HepG2 (cell line): Measurements from ENCODE around the gene ZNF513. TPM values are rescaled to one million over a fixed set of nuclear protein-coding genes. Genes with fewer than 3 reads are reported as not detected.

Experiments used
- ADNP ChIP-seq: sonication (generic); formaldehyde crosslinking; IDR thresholded peaks from 2 replicates; pipeline ENCODE4 v1.4.0; 2020; ENCODE audit warnings: missing genetic modification reagents
- ARID3A ChIP-seq: IDR thresholded peaks from 2 replicates; pipeline ENCODE4 v1.6.1; 2012; ENCODE audit warnings: low read depth, low read length, improper control_type of control experiment
- CEBPB ChIP-seq: IDR thresholded peaks from 2 replicates; pipeline ENCODE4 v1.6.1; 2011; ENCODE audit warnings: low read depth, low read length, improper control_type of control experiment, borderline replicate concordance
- CEBPZ ChIP-seq: IDR thresholded peaks from 2 replicates; pipeline ENCODE4 v1.6.1; 2012; ENCODE audit warnings: low read length, improper control_type of control experiment
- CHD2 ChIP-seq: IDR thresholded peaks from 2 replicates; pipeline ENCODE4 v1.6.1; 2011; ENCODE audit warnings: low read depth, low read length, improper control_type of control experiment
- EP300 ChIP-seq, 3 experiments: sonication (generic) in 1 of 3; formaldehyde crosslinking in 1 of 3; IDR thresholded peaks; 2 replicates each; pipeline versions ENCODE4 v1.5.1 to v1.6.1; 2011 to 2020; ENCODE audit warnings: low read depth in 2 of 3, low read length in 2 of 3, borderline replicate concordance in 1 of 3, improper control_type of control experiment in 1 of 3, mild to moderate bottlenecking in 1 of 3, missing genetic modification reagents in 1 of 3, moderate library complexity in 1 of 3
- FIP1L1 ChIP-seq: fragments of 200-400 bp; formaldehyde crosslinking; IDR thresholded peaks from 2 replicates; pipeline ENCODE4 v1.6.1; 2018; ENCODE audit warnings: low read depth, mild to moderate bottlenecking, low read length, moderate library complexity, borderline replicate concordance; ENCODE audit not compliant: insufficient read depth
- HDAC6 ChIP-seq: fragments of 200-600 bp; sonication (generic); IDR thresholded peaks from 2 replicates; pipeline ENCODE4 v1.7.0; 2017; ENCODE audit warnings: mild to moderate bottlenecking, antibody characterized with exemption, low read length, low read depth
- JUND ChIP-seq: sonication (generic); formaldehyde crosslinking; IDR thresholded peaks from 2 replicates; pipeline ENCODE4 v1.8.0; 2022; ENCODE audit warnings: mild to moderate bottlenecking, missing genetic modification reagents
- PPARG ChIP-seq: conservative IDR thresholded peaks from 2 replicates; pipeline ENCODE4 v1.6.1; 2016; ENCODE audit warnings: missing biosample characterization, missing genetic modification reagents
- REL ChIP-seq: sonication (generic); formaldehyde crosslinking; conservative IDR thresholded peaks from 2 replicates; pipeline ENCODE4 v1.8.0; 2022; ENCODE audit warnings: mild to moderate bottlenecking, missing genetic modification reagents, moderate library complexity
- SNAPC2 ChIP-seq: sonication (generic); formaldehyde crosslinking; IDR thresholded peaks from 2 replicates; pipeline ENCODE4 v1.8.1; 2022; ENCODE audit warnings: mild to moderate bottlenecking, missing genetic modification reagents
- SRF ChIP-seq: IDR thresholded peaks from 2 replicates; pipeline ENCODE4 v1.6.1; 2011; ENCODE audit warnings: mild to moderate bottlenecking, low read depth, low read length, moderate library complexity
- TBL1XR1 ChIP-seq: fragments of 150-350 bp; IDR thresholded peaks from 2 replicates; pipeline ENCODE4 v1.6.1; 2014; ENCODE audit warnings: borderline replicate concordance, low read length; ENCODE audit not compliant: partially characterized antibody
- ZNF230 ChIP-seq: sonication (generic); formaldehyde crosslinking; IDR thresholded peaks from 2 replicates; pipeline ENCODE4 v1.4.0; 2020; ENCODE audit warnings: mild to moderate bottlenecking, missing genetic modification reagents
- ZNF616 ChIP-seq: sonication (generic); formaldehyde crosslinking; IDR thresholded peaks from 2 replicates; pipeline ENCODE4 v1.5.0; 2020; ENCODE audit warnings: low read depth, mild to moderate bottlenecking, missing genetic modification reagents
- ZNF674 ChIP-seq: sonication (generic); formaldehyde crosslinking; IDR thresholded peaks from 2 replicates; pipeline ENCODE4 v1.5.0; 2020; ENCODE audit warnings: low read depth, mild to moderate bottlenecking, missing genetic modification reagents
- ZNF724P ChIP-seq: sonication (generic); formaldehyde crosslinking; IDR thresholded peaks from 2 replicates; pipeline ENCODE4 v1.8.0; 2022; ENCODE audit warnings: missing genetic modification reagents, borderline replicate concordance
- ZNF746 ChIP-seq: sonication (generic); formaldehyde crosslinking; IDR thresholded peaks from 2 replicates; pipeline ENCODE4 v1.8.0; 2022; ENCODE audit warnings: mild to moderate bottlenecking, missing genetic modification reagents
- ZNF879 ChIP-seq: sonication (generic); formaldehyde crosslinking; IDR thresholded peaks from 2 replicates; pipeline ENCODE4 v1.8.1; 2023; ENCODE audit warnings: missing genetic modification reagents
- polyA plus RNA-seq, 8 experiments: library from polyadenylated mRNA; depleted of rRNA in 3 of 8; stranded (reverse) in 7 of 8; unstranded in 1 of 8; fragments of >200 nt; fragmentation: Illumina TruSeq in 4 of 8; extraction: Trizol in 4 of 8; gene quantifications; 2 replicates each; pipeline versions ENCODE4 v1.2.1 to v1.2.3, GENCODE V29; 2011 to 2016; ENCODE audit warnings: low read depth in 4 of 8, missing spikeins in 1 of 8, mixed read lengths in 1 of 8; ENCODE audit not compliant: insufficient read depth in 1 of 8
- total RNA-seq, 5 experiments: library from RNA; depleted of rRNA; stranded (reverse); fragments of >200 nt; fragmentation: Illumina TruSeq; extraction: Trizol; gene quantifications; 2 replicates each; pipeline ENCODE4 v1.2.3, GENCODE V29; 2016; ENCODE audit warnings: low read depth in 1 of 5
- TF ChIP-seq, protein P1 (sequence below): sonication (generic); formaldehyde crosslinking; IDR thresholded peaks from 2 replicates; pipeline ENCODE4 v1.4.0; 2020; ENCODE audit warnings: missing genetic modification reagents; ENCODE audit errors: not compliant biosample characterization
- TF ChIP-seq, protein P2 (sequence below): sonication (generic); formaldehyde crosslinking; IDR thresholded peaks from 2 replicates; pipeline ENCODE4 v1.4.0; 2020; ENCODE audit warnings: missing genetic modification reagents, mild to moderate bottlenecking, borderline replicate concordance

ZNF513 gene
- total and polyA plus RNA-seq, 2 of the 13 experiments (the other 11 are each of a cell fraction or from before 2014, with no cell fraction given), result 4.9 to 6.3 TPM

DNA sequence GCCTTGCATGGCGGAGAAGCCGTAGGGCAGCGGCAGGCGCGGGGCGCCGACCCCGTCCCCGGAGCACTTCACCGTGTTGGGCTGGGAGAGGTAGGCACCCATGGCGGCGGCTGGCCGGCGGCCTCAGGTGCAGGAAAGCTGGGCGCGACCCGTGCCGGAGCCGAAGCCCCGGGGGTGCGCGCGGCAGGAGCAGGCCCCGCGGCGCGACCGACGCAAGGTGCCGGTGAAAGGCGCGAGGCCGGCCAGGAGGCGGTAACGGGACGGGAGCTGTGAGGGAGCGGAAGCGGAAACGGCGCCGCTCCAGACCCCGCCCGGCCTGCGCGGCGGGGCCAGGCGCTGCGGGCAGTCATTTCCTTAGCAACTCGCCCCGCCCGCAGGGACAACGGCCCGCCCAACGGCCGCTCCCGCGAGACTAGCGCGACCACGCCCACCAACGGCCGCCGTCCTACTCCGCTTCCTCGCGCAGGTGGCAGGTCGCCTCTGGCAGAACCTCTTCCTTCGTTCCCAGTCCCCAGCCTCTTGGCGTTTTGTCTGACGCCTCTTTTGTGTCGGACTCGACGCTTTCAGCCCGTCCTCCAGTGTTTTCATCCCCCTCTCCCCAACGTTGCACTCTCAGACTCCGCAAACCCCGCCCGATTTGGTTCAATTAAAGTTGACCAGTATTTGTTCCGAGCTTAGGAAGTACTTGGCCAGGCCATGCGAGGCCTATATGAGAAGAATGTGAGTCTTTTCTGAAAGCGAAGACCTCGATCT lies 29.0 kb upstream of the ZNF513 start, which contains the start of gene PPM1G (continued):
- no peak for TF ChIP-seq HDAC6
- TF ChIP-seq ZNF724P (CRISPR knock-in tag), result peak; percentile 90
- TF ChIP-seq ZNF230, result peak; percentile 92
- TF ChIP-seq TBL1XR1, result no peak
- TF ChIP-seq ARID3A, result 0 out of 2 replicates have a peak, but pooled peaks have one; percentile 16
- no peak for TF ChIP-seq CEBPB
- peak; percentile 89 for TF ChIP-seq SNAPC2 (CRISPR knock-in tag)
- TF ChIP-seq CEBPZ, result no peak
- no peak for TF ChIP-seq SRF
- TF ChIP-seq JUND, result peak; percentile 63
- TF ChIP-seq FIP1L1, result peak; percentile 83; the same call in 1 of the 2 replicates
- TF ChIP-seq REL (CRISPR knock-in tag), result no peak
- TF ChIP-seq, protein P1, sequence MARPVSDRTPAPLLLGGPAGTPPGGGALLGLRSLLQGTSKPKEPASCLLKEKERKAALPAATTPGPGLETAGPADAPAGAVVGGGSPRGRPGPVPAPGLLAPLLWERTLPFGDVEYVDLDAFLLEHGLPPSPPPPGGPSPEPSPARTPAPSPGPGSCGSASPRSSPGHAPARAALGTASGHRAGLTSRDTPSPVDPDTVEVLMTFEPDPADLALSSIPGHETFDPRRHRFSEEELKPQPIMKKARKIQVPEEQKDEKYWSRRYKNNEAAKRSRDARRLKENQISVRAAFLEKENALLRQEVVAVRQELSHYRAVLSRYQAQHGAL (CRISPR knock-in tag), result peak; percentile 87
- TF ChIP-seq CHD2, result peak; percentile 98
- TF ChIP-seq ZNF616, result peak; percentile 81; the same call in 1 of the 2 replicates
- no peak for TF ChIP-seq ZNF674 (CRISPR knock-in tag)
- no peak for TF ChIP-seq ADNP (CRISPR knock-in tag)
- TF ChIP-seq, protein P2, sequence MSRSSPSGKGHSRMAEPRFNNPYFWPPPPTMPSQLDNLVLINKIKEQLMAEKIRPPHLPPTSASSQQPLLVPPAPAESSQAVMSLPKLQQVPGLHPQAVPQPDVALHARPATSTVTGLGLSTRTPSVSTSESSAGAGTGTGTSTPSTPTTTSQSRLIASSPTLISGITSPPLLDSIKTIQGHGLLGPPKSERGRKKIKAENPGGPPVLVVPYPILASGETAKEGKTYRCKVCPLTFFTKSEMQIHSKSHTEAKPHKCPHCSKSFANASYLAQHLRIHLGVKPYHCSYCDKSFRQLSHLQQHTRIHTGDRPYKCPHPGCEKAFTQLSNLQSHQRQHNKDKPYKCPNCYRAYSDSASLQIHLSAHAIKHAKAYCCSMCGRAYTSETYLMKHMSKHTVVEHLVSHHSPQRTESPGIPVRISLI, result peak; percentile 64; the same call in 1 of the 2 replicates
- TF ChIP-seq EP300 (IDR thresholded peaks at IDR 0.05; ENCODE audit: low read depth in 2 of 2, low read length in 2 of 2), result peak in 1 of 2 experiments; percentile 25; a peak in 1 of 4 replicates
- TF ChIP-seq EP300 (CRISPR knock-in tag; IDR thresholded peaks at IDR 0.05; ENCODE audit: borderline replicate concordance), result 0 out of 2 replicates have a peak, but pooled peaks have one; percentile 25
- TF ChIP-seq ZNF879 (CRISPR knock-in tag), result peak; percentile 95
- no peak; the same call in 1 of the 2 replicates for TF ChIP-seq ZNF746
- TF ChIP-seq PPARG (CRISPR knock-in tag), result no peak
